Measurements from ENCODE around the gene MINAR2.

The MINAR2 gene

GRCh38 chr5:129771058-129771838, 23.4 kb downstream of the MINAR2 start:
- DNase-seq (ENCODE audit: low read depth in 3 of 3), result peak; percentile 21 to 45 (median 31)

GRCh38 chr5:129773376-129773775, 25.5 kb downstream of the MINAR2 start:
- no peak for DNase-seq (ENCODE audit: low read depth in 3 of 3)

GRCh38 chr5:129781594-129781993, 33.7 kb downstream of the MINAR2 start:
- no peak for DNase-seq (ENCODE audit: low read depth in 3 of 3)

- DNase-seq (ENCODE audit: low read depth in 3 of 3), result no peak
Observed at GRCh38 chr5:129803403-129803802, 55.5 kb downstream of the MINAR2 start.

- no peak for DNase-seq (ENCODE audit: low read depth in 3 of 3)
Observed at GRCh38 chr5:129804705-129805104, 56.8 kb downstream of the MINAR2 start.

GRCh38 chr5:129807162-129807814, 59.4 kb downstream of the MINAR2 start:
- no peak for DNase-seq (ENCODE audit: low read depth in 3 of 3)

Data from stimulated activated CD4-positive, alpha-beta T cell treated with anti-CD3 and anti-CD28 coated beads, TNF-alpha, amount 100 ng/mL, for 48 hours (primary cell).